ENCODE measurements around the gene ADAM11. TPM values are rescaled to one million over a fixed set of nuclear protein-coding genes. Genes with fewer than 3 reads are reported as not detected.

The ADAM11 gene
- total and polyA plus RNA-seq, 2 of the 13 experiments (the other 11 are each of a cell fraction or from before 2014, with no cell fraction given): 0.38 to 0.91 TPM

DNA sequence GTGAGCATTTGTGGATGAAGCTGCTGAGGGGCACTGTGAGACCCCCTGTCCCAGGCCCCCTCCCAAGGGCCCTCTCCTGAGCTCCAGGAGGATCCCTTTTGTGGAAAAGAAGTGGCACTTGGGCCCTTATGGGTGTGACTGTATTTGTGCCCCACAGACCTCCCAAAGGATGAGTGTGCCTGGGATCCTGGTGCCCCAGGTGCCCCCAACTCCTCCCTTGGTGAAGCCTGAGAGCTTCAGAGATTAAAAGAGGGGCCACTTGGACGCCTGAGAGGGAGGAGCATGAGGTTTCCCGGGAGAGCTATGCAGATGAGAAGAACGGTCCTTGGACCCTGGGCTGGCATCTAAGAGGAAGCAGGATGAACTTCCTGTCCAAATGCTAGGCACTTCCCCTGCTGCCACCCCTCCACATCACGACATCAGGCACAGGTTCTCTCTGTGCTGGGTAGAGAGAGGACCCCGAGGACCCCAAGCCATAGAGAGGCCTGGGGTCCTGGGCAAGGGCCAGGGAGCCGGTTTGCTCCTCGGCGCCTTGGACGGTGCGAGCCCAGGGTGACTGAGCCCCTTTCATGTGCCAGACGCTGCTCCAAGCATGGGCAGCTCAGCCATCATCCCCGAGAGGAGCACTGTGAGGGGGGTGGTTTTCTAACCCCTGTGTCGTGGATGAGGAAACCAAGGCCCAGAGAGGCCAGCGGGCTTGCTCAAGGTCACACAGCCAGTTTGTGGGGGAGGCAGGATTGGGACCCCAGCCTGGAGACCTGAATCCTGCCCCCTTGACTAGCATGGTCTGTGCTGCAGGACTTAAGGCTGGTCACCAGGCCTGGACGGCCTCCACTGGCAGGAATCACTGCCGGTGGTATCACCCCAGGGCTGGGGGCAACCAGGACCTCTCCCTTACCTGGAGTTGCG lies 5.6 kb upstream of the ADAM11 start (continued):
- TF ChIP-seq ZNF550 (CRISPR knock-in tag; IDR thresholded peaks at IDR 0.05; ENCODE audit: borderline replicate concordance) (0 out of 2 replicates have a peak, but pooled peaks have one; percentile 14), SNAPC2 (CRISPR knock-in tag; IDR thresholded peaks at IDR 0.05) (peak; percentile 98), TOE1 (CRISPR knock-in tag; IDR thresholded peaks at IDR 0.05) (no peak), SSRP1 (CRISPR knock-in tag; IDR thresholded peaks at IDR 0.05) (no peak), PCBP1 (IDR thresholded peaks at IDR 0.05; ENCODE audit: borderline replicate concordance, low read depth, low read length) (no peak), ZNF780A (CRISPR knock-in tag; IDR thresholded peaks at IDR 0.05) (no peak), RAD21 (CRISPR knock-in tag; IDR thresholded peaks at IDR 0.05) (no peak), HNF4A (CRISPR knock-in tag; IDR thresholded peaks at IDR 0.05) (peak; percentile 56), GFI1 (CRISPR knock-in tag; IDR thresholded peaks at IDR 0.05; ENCODE audit: borderline replicate concordance) (no peak)
- TF ChIP-seq, protein P1, sequence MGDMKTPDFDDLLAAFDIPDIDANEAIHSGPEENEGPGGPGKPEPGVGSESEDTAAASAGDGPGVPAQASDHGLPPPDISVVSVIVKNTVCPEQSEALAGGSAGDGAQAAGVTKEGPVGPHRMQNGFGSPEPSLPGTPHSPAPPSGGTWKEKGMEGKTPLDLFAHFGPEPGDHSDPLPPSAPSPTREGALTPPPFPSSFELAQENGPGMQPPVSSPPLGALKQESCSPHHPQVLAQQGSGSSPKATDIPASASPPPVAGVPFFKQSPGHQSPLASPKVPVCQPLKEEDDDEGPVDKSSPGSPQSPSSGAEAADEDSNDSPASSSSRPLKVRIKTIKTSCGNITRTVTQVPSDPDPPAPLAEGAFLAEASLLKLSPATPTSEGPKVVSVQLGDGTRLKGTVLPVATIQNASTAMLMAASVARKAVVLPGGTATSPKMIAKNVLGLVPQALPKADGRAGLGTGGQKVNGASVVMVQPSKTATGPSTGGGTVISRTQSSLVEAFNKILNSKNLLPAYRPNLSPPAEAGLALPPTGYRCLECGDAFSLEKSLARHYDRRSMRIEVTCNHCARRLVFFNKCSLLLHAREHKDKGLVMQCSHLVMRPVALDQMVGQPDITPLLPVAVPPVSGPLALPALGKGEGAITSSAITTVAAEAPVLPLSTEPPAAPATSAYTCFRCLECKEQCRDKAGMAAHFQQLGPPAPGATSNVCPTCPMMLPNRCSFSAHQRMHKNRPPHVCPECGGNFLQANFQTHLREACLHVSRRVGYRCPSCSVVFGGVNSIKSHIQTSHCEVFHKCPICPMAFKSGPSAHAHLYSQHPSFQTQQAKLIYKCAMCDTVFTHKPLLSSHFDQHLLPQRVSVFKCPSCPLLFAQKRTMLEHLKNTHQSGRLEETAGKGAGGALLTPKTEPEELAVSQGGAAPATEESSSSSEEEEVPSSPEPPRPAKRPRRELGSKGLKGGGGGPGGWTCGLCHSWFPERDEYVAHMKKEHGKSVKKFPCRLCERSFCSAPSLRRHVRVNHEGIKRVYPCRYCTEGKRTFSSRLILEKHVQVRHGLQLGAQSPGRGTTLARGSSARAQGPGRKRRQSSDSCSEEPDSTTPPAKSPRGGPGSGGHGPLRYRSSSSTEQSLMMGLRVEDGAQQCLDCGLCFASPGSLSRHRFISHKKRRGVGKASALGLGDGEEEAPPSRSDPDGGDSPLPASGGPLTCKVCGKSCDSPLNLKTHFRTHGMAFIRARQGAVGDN (CRISPR knock-in tag; IDR thresholded peaks at IDR 0.05): peak; percentile 76
- TF ChIP-seq, protein P2, sequence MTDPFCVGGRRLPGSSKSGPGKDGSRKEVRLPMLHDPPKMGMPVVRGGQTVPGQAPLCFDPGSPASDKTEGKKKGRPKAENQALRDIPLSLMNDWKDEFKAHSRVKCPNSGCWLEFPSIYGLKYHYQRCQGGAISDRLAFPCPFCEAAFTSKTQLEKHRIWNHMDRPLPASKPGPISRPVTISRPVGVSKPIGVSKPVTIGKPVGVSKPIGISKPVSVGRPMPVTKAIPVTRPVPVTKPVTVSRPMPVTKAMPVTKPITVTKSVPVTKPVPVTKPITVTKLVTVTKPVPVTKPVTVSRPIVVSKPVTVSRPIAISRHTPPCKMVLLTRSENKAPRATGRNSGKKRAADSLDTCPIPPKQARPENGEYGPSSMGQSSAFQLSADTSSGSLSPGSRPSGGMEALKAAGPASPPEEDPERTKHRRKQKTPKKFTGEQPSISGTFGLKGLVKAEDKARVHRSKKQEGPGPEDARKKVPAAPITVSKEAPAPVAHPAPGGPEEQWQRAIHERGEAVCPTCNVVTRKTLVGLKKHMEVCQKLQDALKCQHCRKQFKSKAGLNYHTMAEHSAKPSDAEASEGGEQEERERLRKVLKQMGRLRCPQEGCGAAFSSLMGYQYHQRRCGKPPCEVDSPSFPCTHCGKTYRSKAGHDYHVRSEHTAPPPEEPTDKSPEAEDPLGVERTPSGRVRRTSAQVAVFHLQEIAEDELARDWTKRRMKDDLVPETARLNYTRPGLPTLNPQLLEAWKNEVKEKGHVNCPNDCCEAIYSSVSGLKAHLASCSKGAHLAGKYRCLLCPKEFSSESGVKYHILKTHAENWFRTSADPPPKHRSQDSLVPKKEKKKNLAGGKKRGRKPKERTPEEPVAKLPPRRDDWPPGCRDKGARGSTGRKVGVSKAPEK (CRISPR knock-in tag; IDR thresholded peaks at IDR 0.05; ENCODE audit: borderline replicate concordance): no peak
- TF ChIP-seq, protein P3, sequence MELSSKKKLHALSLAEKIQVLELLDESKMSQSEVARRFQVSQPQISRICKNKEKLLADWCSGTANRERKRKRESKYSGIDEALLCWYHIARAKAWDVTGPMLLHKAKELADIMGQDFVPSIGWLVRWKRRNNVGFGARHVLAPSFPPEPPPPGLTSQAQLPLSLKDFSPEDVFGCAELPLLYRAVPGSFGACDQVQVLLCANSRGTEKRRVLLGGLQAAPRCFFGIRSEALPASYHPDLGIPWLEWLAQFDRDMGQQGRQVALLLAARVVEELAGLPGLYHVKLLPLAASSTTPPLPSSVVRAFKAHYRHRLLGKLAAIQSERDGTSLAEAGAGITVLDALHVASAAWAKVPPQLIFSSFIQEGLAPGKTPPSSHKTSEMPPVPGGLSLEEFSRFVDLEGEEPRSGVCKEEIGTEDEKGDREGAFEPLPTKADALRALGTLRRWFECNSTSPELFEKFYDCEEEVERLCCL (CRISPR knock-in tag; IDR thresholded peaks at IDR 0.05; ENCODE audit: borderline replicate concordance): no peak
- TF ChIP-seq, protein P4, sequence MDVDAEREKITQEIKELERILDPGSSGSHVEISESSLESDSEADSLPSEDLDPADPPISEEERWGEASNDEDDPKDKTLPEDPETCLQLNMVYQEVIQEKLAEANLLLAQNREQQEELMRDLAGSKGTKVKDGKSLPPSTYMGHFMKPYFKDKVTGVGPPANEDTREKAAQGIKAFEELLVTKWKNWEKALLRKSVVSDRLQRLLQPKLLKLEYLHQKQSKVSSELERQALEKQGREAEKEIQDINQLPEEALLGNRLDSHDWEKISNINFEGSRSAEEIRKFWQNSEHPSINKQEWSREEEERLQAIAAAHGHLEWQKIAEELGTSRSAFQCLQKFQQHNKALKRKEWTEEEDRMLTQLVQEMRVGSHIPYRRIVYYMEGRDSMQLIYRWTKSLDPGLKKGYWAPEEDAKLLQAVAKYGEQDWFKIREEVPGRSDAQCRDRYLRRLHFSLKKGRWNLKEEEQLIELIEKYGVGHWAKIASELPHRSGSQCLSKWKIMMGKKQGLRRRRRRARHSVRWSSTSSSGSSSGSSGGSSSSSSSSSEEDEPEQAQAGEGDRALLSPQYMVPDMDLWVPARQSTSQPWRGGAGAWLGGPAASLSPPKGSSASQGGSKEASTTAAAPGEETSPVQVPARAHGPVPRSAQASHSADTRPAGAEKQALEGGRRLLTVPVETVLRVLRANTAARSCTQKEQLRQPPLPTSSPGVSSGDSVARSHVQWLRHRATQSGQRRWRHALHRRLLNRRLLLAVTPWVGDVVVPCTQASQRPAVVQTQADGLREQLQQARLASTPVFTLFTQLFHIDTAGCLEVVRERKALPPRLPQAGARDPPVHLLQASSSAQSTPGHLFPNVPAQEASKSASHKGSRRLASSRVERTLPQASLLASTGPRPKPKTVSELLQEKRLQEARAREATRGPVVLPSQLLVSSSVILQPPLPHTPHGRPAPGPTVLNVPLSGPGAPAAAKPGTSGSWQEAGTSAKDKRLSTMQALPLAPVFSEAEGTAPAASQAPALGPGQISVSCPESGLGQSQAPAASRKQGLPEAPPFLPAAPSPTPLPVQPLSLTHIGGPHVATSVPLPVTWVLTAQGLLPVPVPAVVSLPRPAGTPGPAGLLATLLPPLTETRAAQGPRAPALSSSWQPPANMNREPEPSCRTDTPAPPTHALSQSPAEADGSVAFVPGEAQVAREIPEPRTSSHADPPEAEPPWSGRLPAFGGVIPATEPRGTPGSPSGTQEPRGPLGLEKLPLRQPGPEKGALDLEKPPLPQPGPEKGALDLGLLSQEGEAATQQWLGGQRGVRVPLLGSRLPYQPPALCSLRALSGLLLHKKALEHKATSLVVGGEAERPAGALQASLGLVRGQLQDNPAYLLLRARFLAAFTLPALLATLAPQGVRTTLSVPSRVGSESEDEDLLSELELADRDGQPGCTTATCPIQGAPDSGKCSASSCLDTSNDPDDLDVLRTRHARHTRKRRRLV (CRISPR knock-in tag; IDR thresholded peaks at IDR 0.05): peak; percentile 99
